ENCODE data around the gene SLC25A21. TPM values are rescaled to one million over a fixed set of nuclear protein-coding genes. Genes with fewer than 3 reads are reported as not detected.
"Not testable (repeated sequence)": the region's sequence is repeated elsewhere in the genome, so short reads cannot be mapped to it uniquely, and the experiment has no call there.

The SLC25A21 gene
- polyA plus RNA-seq, 3 donors: 0.24 to 0.54 (median 0.34) TPM

DNA sequence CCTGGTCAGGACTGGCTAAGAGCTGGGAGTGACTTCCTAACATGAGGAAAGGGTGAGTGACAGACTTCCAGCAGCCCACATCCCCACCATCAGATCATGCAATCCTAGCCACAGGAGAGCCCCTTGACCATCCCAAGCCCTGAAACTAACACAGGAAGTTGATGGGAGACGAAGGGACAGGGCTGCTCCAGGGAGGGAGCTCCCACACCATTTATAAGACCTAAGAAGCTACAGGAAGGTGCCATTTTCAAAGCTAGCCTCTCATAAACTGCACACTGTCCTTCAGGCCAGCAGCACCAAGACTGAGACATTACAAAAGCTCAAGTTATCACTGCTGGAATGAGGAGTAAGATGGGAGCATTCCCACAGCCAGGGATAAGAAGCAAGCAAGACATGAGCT is 19.4 kb downstream of the SLC25A21 start:
- 29 to 47% (median 32%) methylated on average over 1 of the region's 1 CpG for WGBS, 3 donors
- no peak overlapping the region for H3K27ac ChIP-seq (ENCODE audit: low read depth, low read length)

DNA sequence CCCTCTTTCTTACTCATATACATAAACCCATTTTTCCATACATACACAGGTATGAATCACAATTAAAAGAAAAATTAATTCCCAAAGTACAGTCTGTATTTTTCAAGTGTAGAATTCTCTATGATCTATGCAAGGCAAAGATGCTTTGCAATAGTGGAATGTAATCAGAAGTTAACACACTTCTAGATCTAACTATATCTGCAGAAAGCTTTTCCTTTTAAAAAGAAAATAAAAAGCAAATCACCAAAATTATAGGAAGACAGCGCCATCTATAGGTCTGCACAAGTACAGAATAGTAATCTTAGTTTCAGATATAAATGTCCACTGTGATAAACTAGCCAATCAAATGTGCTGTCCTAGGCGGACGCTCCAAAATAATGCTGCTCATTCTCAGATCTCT is 22.0 kb downstream of the SLC25A21 start:
- WGBS, 3 donors: 1 to 2% (median 1%) methylated on average over 3 of the region's 3 CpGs
- H3K27ac ChIP-seq (ENCODE audit: low read depth, low read length): no peak overlapping the region

- 39 to 56% (median 40%) methylated on average over 1 of the region's 1 CpG for WGBS, 3 donors
- no peak overlapping the region for H3K27ac ChIP-seq (ENCODE audit: low read depth, low read length)
These were observed 25.0 kb downstream of the SLC25A21 start for GRCh38 chr14:37147310-37147880.

DNA sequence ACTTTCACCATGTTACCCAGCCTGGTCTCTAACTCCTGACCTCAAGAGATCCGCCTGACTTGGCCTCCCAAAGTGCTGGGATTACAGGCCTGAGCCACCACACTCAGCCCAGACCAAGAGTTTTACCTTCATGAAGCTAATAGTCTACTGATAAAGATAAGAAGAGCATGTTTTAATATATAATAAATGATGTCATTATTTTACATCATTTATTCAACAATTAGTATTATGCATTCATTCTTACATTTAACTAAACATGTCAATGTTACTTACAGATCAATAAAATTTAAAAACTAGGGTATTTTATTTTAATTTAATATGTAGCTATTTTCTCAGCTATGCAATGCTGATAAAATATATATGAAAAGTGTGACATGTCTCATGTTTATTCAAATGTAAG is 26.0 kb downstream of the SLC25A21 start:
- 84 to 88% (median 85%) methylated on average over 1 of the region's 1 CpG for WGBS, 3 donors
- H3K27ac ChIP-seq (ENCODE audit: low read depth, low read length): not testable (repeated sequence)

- H3K27ac ChIP-seq (ENCODE audit: low read depth, low read length): no peak overlapping the region
These were observed 27.0 kb downstream of the SLC25A21 start for GRCh38 chr14:37145395-37145794.

GRCh38 chr14:37144729-37145363 is 27.6 kb downstream of the SLC25A21 start:
- H3K27ac ChIP-seq (ENCODE audit: low read depth, low read length): no peak overlapping the region
- WGBS, 3 donors: 88 to 91% (median 89%) methylated on average over 3 of the region's 3 CpGs

DNA sequence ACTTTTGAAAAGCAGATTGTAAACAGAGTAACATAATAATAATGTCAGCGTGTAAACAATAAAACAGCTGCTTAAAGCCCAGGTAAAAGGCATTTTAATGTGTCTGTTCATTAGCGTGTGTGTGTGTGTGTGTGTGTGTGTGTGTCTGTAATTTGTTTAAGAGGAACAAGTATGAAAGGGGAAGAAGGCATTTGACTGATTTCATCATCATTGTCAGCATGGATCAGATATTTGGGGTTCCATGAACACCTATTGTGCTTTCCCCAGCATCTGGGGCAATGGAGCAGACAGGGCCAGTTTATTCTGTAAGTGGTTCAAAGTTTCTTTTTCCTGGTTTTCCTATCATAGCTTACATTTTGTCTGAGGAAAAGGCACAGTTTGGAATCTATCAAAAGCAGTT is 28.9 kb downstream of the SLC25A21 start:
- WGBS, 3 donors: 38 to 75% (median 70%) methylated on average over 2 of the region's 2 CpGs
- no peak overlapping the region for H3K27ac ChIP-seq (ENCODE audit: low read depth, low read length)

DNA sequence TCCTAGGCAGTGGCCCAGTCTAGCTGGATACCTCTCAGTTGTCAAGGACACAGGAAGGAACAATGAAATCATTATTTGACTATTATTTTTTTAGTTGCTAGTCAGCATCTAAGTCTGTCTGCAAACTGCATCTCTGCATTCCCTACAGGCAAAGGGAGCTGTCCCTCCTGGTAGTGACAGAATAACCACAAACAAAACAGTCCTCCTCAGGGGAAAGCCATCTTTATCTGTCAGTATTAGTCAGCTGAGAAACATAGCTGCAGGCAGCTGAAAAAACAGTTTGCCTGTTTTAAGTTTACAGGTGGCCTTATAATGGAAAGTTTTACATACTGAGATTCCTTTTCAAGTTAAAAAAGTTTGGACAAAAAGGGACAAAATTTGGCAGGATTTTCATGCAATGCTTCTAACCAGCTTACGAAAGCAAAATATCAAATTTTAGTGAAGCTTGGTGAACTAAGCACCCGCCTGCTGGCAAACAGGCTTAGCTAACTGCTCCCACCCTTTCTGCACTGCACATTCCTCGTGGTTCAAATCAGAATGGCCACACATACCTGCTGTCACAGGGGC is 29.5 kb downstream of the SLC25A21 start:
- no peak overlapping the region for H3K27ac ChIP-seq (ENCODE audit: low read depth, low read length)
- WGBS, 3 donors: 35 to 55% (median 48%) methylated on average over 3 of the region's 3 CpGs

- WGBS, 3 donors: 79 to 86% (median 86%) methylated on average over 2 of the region's 2 CpGs
These were observed 32.2 kb downstream of the SLC25A21 start for GRCh38 chr14:37140176-37140575.

DNA sequence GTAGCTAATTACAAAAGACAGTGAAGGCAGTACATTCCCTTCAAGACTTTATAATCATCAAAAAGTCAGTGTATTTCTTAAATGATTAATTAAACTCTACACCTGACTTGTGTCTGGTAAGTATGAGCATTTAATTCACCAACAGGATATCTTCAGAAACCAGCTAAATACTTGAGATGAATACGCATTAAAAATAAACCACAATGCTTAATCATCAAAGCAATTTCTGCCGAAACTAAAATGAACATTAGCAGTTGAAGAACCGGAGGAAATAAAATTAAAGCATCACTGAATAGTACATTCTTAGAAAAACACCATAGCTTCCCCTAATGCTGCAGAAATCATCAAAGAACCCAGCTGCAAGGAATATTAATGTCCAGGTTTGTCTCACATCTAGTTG is 32.7 kb downstream of the SLC25A21 start:
- no peak overlapping the region for H3K27ac ChIP-seq (ENCODE audit: low read depth, low read length)
- WGBS, 3 donors: 74 to 88% (median 78%) methylated on average over 3 of the region's 3 CpGs

More at GRCh38 chr14:37140176-37140575, 32.2 kb downstream of the SLC25A21 start:
- no peak overlapping the region for H3K27ac ChIP-seq (ENCODE audit: low read depth, low read length)

DNA sequence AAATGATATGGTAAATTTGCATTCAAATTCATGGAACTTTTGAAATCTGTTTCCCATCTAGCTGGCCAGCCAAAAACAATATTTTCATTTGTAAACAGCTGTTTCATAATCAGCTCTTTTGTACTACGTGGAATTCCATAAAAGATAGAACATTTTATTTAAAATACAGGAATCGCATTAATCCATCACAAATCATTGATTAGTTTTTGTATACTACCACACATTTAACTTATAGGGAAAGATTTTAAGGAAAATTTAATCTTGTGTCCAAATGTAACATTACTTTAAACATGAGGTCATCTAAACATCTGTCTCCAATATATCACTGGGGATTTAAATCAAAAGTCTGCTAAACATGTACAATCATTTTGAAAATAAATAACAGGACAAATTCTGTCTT is 33.5 kb downstream of the SLC25A21 start:
- no peak overlapping the region for H3K27ac ChIP-seq (ENCODE audit: low read depth, low read length)
- 74 to 83% (median 78%) methylated on average over 2 of the region's 2 CpGs for WGBS, 3 donors

GRCh38 chr14:37133284-37133913 is 39.0 kb downstream of the SLC25A21 start:
- WGBS, 3 donors: 71 to 87% (median 79%) methylated on average over 3 of the region's 3 CpGs
- H3K27ac ChIP-seq (ENCODE audit: low read depth, low read length): no peak overlapping the region

GRCh38 chr14:37131205-37131604 is 41.2 kb downstream of the SLC25A21 start:
- 78 to 81% (median 78%) methylated on average over 2 of the region's 2 CpGs for WGBS, 3 donors
- no peak overlapping the region for H3K27ac ChIP-seq (ENCODE audit: low read depth, low read length)

- 76 to 82% (median 77%) methylated on average over 7 of the region's 7 CpGs for WGBS, 3 donors
These were observed 43.4 kb downstream of the SLC25A21 start for GRCh38 chr14:37129047-37129446.

GRCh38 chr14:37124614-37125013 is 47.8 kb downstream of the SLC25A21 start:
- no peak overlapping the region for H3K27ac ChIP-seq (ENCODE audit: low read depth, low read length)
- WGBS, 3 donors: 79 to 81% (median 80%) methylated on average over 3 of the region's 3 CpGs

More at GRCh38 chr14:37129047-37129446, 43.4 kb downstream of the SLC25A21 start:
- no peak overlapping the region for H3K27ac ChIP-seq (ENCODE audit: low read depth, low read length)

GRCh38 chr14:37122919-37123639 is 49.3 kb downstream of the SLC25A21 start:
- H3K27ac ChIP-seq (ENCODE audit: low read depth, low read length): no peak overlapping the region
- WGBS, 3 donors: 77 to 82% (median 81%) methylated on average over 7 of the region's 7 CpGs

DNA sequence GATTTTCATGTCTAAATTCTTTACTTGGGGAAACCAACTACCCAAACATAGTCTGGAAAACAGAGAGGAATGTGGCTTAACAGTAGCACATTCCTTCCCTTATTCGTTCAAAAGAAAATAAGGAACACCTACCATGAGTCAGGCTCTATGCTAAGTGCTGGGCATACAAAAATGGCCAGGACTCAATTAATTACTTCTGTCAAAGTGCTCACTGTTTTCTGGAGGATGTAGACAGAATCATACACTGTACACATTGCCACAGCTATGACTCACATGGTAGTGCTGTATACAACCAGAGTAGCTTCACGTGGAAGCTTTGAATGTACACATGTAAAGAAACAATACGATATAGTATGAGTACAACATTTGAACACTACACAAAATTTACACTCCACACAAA is 50.1 kb downstream of the SLC25A21 start:
- WGBS, 3 donors: 62 to 73% (median 71%) methylated on average over 3 of the region's 3 CpGs
- no peak overlapping the region for H3K27ac ChIP-seq (ENCODE audit: low read depth, low read length)

DNA sequence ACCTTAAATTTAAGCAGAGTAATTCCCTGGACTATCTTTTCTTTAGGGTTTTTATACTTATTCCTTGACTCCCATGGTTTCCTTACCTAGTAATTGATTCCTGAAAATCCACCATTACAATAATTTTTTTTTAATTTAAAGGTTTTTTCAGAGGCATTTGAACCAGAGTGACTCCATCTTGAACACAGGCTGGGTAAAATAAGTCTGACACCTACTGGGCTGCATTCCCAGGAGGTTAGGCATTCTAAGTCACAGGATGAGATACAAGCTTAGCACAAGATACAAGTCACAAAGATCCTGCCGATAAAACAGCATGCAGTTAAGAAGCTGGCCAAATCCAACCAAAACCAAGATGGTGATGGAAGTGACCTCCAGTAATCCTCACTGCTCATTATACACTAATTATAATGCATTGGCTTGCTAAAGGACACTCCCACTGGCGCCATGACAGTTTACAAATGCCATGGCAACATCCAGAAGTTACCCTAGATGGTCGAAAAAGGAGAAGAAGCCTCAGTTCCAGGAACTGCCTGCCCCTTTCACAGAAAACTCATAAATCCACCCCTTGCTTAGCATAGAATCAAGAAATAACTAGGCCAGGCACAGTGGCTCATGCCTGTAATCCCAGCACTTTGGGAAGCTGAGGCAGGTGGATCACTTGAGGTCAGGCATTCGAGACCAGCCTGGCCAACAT is 53.6 kb downstream of the SLC25A21 start:
- 70 to 81% (median 71%) methylated on average over 4 of the region's 4 CpGs for WGBS, 3 donors

More for the DNA sequence above, 53.6 kb downstream of the SLC25A21 start:
- no peak overlapping the region for H3K27ac ChIP-seq (ENCODE audit: low read depth, low read length)

Data from adipose tissue (tissue), 3 donors.